Prostate gland (tissue), 2 donors: ENCODE results near the gene OLFM2. TPM values are rescaled to one million over a fixed set of nuclear protein-coding genes. Genes with fewer than 3 reads are reported as not detected.
A peak's percentile ranks its signal among the peaks of the same experiment; 100 is the strongest.

Source experiments
- DNase-seq: peaks from one replicate; pipeline ENCODE4 v3.0.0-alpha.2; 2019; ENCODE audit warnings: low spot score
- H3K27ac ChIP-seq, 2 donors: fragments of 200-600 bp; sonication (generic); 2 replicates each; pipeline ENCODE4 v1.5.1; 2017 to 2019
- H3K27me3 ChIP-seq: fragments of 200-600 bp; sonication (generic); replicated peaks from 2 replicates; pipeline ENCODE4 v1.5.1; 2019; ENCODE audit not compliant: insufficient read depth
- H3K36me3 ChIP-seq, 2 donors: fragments of 200-600 bp; sonication (generic); 1 replicate in 1 of 2; 2 replicates in 1 of 2; pipeline versions ENCODE4 v1.5.1 to v1.8.1; 2017 to 2019
- H3K4me1 ChIP-seq: fragments of 200-600 bp; sonication (generic); replicated peaks from 2 replicates; pipeline ENCODE4 v1.5.1; 2019
- H3K4me3 ChIP-seq, 2 donors: fragments of 200-600 bp; sonication (generic); 2 replicates each; pipeline ENCODE4 v1.5.1; 2017 to 2019
- H3K9me3 ChIP-seq: fragments of 200-600 bp; sonication (generic); 2 replicates; pipeline ENCODE4 v1.5.1; 2017
- POLR2A ChIP-seq: fragments of 450-650 bp; IDR thresholded peaks from one replicate; pipeline ENCODE4 v1.6.1; 2016; ENCODE audit warnings: antibody characterized with exemption, mild to moderate bottlenecking
- POLR2AphosphoS5 ChIP-seq: sonication (generic); formaldehyde crosslinking; IDR thresholded peaks from one replicate; pipeline ENCODE4 v1.6.1; 2017; ENCODE audit warnings: antibody characterized with exemption
- WGBS: methylation state at CpG from one replicate; pipeline ENCODE4 v1.1.5; 2018; 5-methylcytosine and 5-hydroxymethylcytosine counted together
- intact Hi-C: fragments of 100-400 bp; cut with DNase I; formaldehyde crosslinking; loops from one replicate; pipeline ENCODE4 v1.14.2; 2022
- total RNA-seq, 2 donors: library from RNA; depleted of rRNA; stranded (reverse); fragments of >200 nt; gene quantifications; one replicate each; pipeline ENCODE4 v1.1.0, GENCODE V29; 2016
- TF ChIP-seq, protein P1 (sequence below), 4 experiments: fragments of 200-600 bp in 2 of 4; fragments of 450-650 bp in 2 of 4; sonication (generic) in 2 of 4; IDR thresholded peaks; 1 replicate in 3 of 4; 2 replicates in 1 of 4; pipeline ENCODE4 v1.5.1; 2016 to 2019; ENCODE audit warnings: antibody characterized with exemption in 4 of 4, mild to moderate bottlenecking in 2 of 4, moderate library complexity in 2 of 4

The OLFM2 gene
- total RNA-seq, 2 donors from 2014 or later, result 10.6 to 19.5 TPM

DNA sequence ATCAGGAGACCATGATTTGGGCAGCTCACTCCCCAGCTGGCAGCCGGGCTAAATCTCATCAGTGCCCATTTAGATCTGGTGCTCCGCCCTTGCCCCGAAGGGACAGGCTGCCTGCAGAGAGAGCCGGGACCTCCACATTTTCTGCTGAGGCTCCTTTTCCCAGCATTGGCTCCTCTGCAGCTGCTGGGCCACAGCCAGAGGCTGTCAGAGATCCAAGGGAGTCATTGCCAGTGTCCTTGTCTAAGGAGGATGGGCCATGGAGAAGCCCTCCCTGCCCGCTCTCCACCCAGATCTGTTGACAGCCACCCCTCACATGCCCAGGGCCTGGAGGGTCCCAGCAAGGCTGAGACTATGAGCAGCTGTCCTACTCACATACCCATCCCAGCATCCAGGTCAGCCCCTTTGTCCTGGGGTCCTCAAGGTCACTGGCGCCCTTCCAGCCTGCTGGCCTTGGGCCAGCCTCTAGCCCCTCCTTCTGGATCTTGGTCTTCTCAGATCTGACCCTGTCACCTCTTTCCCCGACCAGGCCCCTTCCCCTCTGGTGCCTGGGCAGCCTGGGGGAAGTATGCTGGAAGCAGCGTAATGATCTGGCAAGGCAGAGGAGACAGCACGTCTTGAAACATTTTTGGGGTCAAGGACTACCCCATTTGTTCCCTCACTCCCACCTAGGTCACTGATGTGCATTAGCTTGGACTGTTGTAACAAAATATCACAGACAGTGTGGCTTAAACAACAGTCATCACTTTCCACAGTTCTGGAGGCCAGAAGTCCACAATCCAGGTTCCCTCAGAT lies 93.3 kb downstream of the OLFM2 start:
- Histone ChIP-seq H3K27me3 (no peaks in the 10 kb centered on the region), H3K27ac (no peak overlapping the region), H3K36me3 (peaks cover 4 to 28% of the 10 kb centered on the region in 2 donors), H3K4me1 (peaks cover 7% of the 10 kb centered on the region), H3K9me3 (no peaks in the 10 kb centered on the region), H3K4me3 (no peak overlapping the region)
- 91% methylated on average over 9 of the region's 9 CpGs for WGBS
- intact Hi-C loops, result no loop called here
- no peak for DNase-seq
- TF ChIP-seq POLR2A (no peak), POLR2AphosphoS5 (no peak)
- TF ChIP-seq, protein P1, sequence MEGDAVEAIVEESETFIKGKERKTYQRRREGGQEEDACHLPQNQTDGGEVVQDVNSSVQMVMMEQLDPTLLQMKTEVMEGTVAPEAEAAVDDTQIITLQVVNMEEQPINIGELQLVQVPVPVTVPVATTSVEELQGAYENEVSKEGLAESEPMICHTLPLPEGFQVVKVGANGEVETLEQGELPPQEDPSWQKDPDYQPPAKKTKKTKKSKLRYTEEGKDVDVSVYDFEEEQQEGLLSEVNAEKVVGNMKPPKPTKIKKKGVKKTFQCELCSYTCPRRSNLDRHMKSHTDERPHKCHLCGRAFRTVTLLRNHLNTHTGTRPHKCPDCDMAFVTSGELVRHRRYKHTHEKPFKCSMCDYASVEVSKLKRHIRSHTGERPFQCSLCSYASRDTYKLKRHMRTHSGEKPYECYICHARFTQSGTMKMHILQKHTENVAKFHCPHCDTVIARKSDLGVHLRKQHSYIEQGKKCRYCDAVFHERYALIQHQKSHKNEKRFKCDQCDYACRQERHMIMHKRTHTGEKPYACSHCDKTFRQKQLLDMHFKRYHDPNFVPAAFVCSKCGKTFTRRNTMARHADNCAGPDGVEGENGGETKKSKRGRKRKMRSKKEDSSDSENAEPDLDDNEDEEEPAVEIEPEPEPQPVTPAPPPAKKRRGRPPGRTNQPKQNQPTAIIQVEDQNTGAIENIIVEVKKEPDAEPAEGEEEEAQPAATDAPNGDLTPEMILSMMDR (IDR thresholded peaks at IDR 0.05), result no peak

- Histone ChIP-seq H3K9me3 (no peaks in the 10 kb centered on the region), H3K36me3 (peaks cover 4 to 28% of the 10 kb centered on the region in 2 donors), H3K27ac (peak overlapping the region in 1 of 2 donors; percentile 72), H3K4me3 (no peak overlapping the region), H3K4me1 (peaks cover 12% of the 10 kb centered on the region), H3K27me3 (no peaks in the 10 kb centered on the region)
- peak; percentile 76 for DNase-seq
- TF ChIP-seq POLR2AphosphoS5 (peak; percentile 80), POLR2A (no peak)
- 38% methylated on average over 1 of the region's 1 CpG for WGBS
- intact Hi-C loops, result no loop called here
These were observed 96.9 kb downstream of the OLFM2 start for GRCh38 chr19:9839415-9839814.

DNA sequence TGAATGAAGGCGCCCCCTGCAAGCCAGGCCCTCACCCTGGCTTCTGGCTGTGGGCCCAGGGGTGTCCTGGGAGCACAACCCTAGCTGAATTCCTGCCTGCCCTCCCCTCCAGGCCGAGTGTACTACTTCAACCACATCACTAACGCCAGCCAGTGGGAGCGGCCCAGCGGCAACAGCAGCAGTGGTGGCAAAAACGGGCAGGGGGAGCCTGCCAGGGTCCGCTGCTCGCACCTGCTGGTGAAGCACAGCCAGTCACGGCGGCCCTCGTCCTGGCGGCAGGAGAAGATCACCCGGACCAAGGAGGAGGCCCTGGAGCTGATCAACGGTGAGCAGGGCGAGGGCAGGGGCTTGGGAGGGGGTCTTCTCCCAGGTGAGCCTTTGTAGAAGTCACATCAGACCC lies 98.0 kb downstream of the OLFM2 start:
- H3K9me3 ChIP-seq, result no peaks in the 10 kb centered on the region
- H3K4me1 ChIP-seq, result peaks cover 12% of the 10 kb centered on the region
- no peak overlapping the region for H3K4me3 ChIP-seq
- TF ChIP-seq POLR2A, result no peak
- TF ChIP-seq POLR2AphosphoS5, result no peak
- TF ChIP-seq, protein P1 (IDR thresholded peaks at IDR 0.05), result no peak
- DNase-seq, result no peak
- peaks cover 4 to 22% of the 10 kb centered on the region in 2 donors for H3K36me3 ChIP-seq
- WGBS, result 94% methylated on average over 15 of the region's 15 CpGs
- intact Hi-C loops, result no loop called here
- peak overlapping the region in 1 of 2 donors; percentile 72 for H3K27ac ChIP-seq
- H3K27me3 ChIP-seq, result no peaks in the 10 kb centered on the region

- DNase-seq, result no peak
- TF ChIP-seq POLR2AphosphoS5 (no peak), POLR2A (no peak)
- TF ChIP-seq, protein P1 (IDR thresholded peaks at IDR 0.05), result no peak
- Histone ChIP-seq H3K27me3 (no peaks in the 10 kb centered on the region), H3K27ac (peak overlapping the region in 1 of 2 donors; percentile 72), H3K4me3 (peak overlapping the region; percentile 78 to 92), H3K36me3 (peaks cover 0 to 3% of the 10 kb centered on the region in 2 donors), H3K9me3 (no peaks in the 10 kb centered on the region), H3K4me1 (peaks cover 12% of the 10 kb centered on the region)
- intact Hi-C loops, result no loop called here
- 0% methylated on average over 5 of the region's 5 CpGs for WGBS
These were observed 100.3 kb downstream of the OLFM2 start for GRCh38 chr19:9836021-9836420.

- intact Hi-C loops, result no loop called here
- TF ChIP-seq, protein P1 (IDR thresholded peaks at IDR 0.05), result no peak
- no peak for TF ChIP-seq POLR2A
- peak overlapping the region; percentile 78 to 92 for H3K4me3 ChIP-seq
- no peaks in the 10 kb centered on the region for H3K36me3 ChIP-seq
- no peaks in the 10 kb centered on the region for H3K9me3 ChIP-seq
- 1% methylated on average over 24 of the region's 28 CpGs for WGBS
- no peaks in the 10 kb centered on the region for H3K27me3 ChIP-seq
- peaks cover 12% of the 10 kb centered on the region for H3K4me1 ChIP-seq
- peak overlapping the region; percentile 72 for H3K27ac ChIP-seq
- no peak for DNase-seq
These were observed 100.8 kb downstream of the OLFM2 start for GRCh38 chr19:9835507-9835949.
